H1 (cell line): ENCODE results near the gene ZNF385B. TPM values are rescaled to one million over a fixed set of nuclear protein-coding genes. Genes with fewer than 3 reads are reported as not detected.

Experiments used
- CBX8 ChIP-seq: fragments of 300-800, 300-1000 bp; sonication (generic); IDR thresholded peaks from 2 replicates; pipeline ENCODE4 v1.7.1; 2016; ENCODE audit warnings: low read depth, low read length, borderline replicate concordance
- SIX5 ChIP-seq: IDR thresholded peaks from 2 replicates; pipeline ENCODE4 v1.6.1; 2011; ENCODE audit warnings: mild to moderate bottlenecking, low read depth, low read length
- polyA plus RNA-seq, 7 experiments: library from polyadenylated mRNA; depleted of rRNA in 3 of 7; stranded (reverse) in 5 of 7; unstranded in 2 of 7; fragments of >200 nt in 5 of 7; fragments of 200-250 nt in 2 of 7; gene quantifications; 1 replicate in 5 of 7; 2 replicates in 1 of 7; 4 replicates in 1 of 7; pipeline versions ENCODE4 v1.2.1 to v1.2.3, GENCODE V29; 2011 to 2013; ENCODE audit warnings: missing spikeins in 2 of 7, mixed read lengths in 2 of 7
- total RNA-seq: library from RNA; stranded (reverse); fragmentation: NEBNext Ultra II Directional; extraction: Animal tissue kit (Norgen Biotek cat#: 25700); gene quantifications from 2 replicates; pipeline ENCODE4 v1.2.1, GENCODE V29; 2021

The ZNF385B gene
- total and polyA plus RNA-seq, 2 of the 8 experiments (the other 6 are each of a cell fraction or from before 2014, with no cell fraction given) = 1.1 to 3.7 TPM

GRCh38 chr2:179686718-179687342 is 174.6 kb downstream of the ZNF385B start (continued):
- no peak for TF ChIP-seq CBX8
- TF ChIP-seq SIX5 = no peak
